ENCODE data around the gene OR52A1.

DNA sequence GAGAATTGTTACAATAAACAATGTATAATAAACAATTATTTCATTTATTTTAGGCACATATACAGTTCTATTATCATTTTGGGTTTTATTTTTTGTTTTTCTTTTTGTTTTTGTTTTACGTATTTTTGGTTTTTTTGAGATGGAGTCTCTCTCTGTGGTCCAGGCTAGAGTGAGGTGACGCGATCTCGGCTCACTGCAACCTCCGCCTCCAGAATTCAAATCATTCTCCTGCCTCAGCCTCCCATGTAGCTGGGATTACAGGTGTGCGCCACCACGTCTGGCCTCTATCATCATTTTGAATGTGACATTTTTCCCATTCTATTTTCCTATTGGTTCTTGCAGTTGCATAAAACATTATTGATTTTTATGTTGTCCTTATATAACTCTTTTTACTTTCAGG is 20.4 kb upstream of the OR52A1 start:
- TF ChIP-seq CTCF (IDR thresholded peaks at IDR 0.05) (no peak), POLR2A (IDR thresholded peaks at IDR 0.05) (no peak)

All from Peyer's patch (tissue), 4 donors.